GM21423 (cell line): ENCODE results near the gene KCNJ2.
A peak's percentile ranks its signal among the peaks of the same experiment; 100 is the strongest.

Experiments used
- ATAC-seq: cut with Tn5 transposase; IDR thresholded peaks from one replicate; pipeline ENCODE4 v1.9.1; 2021; ENCODE audit warnings: mild to moderate bottlenecking, moderate library complexity; ENCODE audit not compliant: unreplicated experiment

The KCNJ2 gene

DNA sequence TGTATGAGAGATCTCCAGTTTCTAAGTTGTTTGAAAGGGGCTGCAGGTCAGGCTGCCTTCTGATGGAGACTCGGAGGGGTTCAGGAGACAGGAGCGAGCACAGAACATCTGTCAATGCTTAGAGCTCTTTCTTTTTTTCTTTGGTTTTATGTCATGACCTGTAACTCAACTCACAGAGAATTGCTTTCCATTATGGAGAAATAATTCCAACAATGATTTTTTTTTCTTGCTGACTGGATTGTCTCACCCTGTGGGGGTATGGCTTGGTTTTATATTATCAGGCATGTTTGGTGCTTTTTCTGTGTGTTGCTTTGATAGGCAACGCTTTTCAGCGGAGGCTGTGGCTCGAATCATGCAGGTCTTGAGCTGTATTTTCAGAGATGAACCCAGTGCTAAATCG lies 10.7 kb upstream of the KCNJ2 start:
- ATAC-seq: no peak

DNA sequence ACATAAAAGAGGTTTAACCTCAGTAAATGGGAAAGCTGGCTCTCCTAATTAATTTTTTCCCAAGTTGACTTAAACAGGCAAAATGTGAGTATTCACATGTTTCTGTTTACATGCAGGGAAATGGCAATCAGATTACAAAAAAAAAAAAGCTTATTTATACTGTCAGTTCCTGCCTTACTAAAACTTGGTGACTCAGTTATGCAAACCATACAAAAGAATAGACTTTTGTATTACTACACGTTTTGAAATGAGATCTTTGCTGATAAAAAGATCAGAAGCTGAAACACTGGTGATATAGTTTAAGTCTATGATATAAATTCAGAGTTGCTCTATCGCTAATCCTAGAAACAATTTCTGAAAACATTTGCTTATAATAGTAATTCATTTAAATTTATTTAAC lies 9.4 kb upstream of the KCNJ2 start:
- ATAC-seq: no peak

DNA sequence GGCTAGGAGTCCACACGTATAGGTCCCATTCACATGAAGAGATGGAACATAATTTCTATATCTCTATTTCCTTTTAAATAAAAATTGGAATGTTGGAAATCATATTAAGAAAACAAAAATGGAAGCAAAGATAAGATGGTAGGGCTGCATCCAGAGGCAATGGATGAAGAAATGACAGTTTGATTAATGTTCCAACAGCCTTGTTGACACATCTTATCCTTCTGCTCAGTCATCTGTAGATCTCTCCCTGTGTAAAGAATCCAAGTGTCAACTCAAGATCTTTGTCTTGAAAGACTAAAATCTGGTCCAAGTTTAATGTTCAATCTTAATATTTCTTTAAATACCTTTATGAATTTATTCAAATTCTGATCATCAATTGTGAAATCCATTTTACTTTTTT lies 7.8 kb upstream of the KCNJ2 start:
- ATAC-seq: no peak

DNA sequence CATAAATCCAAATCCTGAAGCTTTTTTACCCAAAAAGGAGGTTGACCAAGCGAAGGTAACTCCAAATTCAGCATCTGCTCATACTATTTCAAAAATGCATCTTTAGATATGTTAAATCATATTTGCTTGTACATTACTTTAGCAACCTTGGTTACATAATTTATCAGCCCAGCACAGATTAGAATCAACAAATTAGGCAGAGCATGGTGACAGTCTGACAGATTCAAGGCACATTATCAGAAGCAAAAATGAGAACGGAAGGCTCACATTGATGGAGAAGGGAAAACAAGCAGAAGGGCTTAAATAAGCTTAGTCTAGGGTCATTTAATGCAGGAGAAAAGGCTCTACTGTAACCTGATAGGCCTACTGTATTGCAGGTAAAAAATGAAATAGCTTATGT lies 3.9 kb upstream of the KCNJ2 start:
- ATAC-seq: no peak

DNA sequence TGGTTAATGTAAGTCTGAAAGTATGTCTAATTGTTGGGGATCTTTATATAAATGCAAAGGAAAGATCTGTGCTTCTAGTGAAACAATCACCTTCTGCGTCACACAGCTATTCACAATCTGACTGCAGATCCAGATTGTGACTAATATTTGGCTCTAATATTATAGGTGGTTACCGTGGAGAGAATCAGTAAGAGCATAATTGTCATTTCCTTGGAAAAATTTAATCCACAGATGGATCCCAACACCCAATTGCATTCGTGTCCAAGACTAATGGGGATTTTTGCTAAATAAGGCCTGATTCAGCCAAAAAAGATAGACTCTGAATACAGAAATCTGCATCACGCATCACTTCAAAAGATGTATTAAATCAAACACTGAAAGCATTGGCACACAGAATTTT lies 2.7 kb upstream of the KCNJ2 start:
- ATAC-seq: no peak

DNA sequence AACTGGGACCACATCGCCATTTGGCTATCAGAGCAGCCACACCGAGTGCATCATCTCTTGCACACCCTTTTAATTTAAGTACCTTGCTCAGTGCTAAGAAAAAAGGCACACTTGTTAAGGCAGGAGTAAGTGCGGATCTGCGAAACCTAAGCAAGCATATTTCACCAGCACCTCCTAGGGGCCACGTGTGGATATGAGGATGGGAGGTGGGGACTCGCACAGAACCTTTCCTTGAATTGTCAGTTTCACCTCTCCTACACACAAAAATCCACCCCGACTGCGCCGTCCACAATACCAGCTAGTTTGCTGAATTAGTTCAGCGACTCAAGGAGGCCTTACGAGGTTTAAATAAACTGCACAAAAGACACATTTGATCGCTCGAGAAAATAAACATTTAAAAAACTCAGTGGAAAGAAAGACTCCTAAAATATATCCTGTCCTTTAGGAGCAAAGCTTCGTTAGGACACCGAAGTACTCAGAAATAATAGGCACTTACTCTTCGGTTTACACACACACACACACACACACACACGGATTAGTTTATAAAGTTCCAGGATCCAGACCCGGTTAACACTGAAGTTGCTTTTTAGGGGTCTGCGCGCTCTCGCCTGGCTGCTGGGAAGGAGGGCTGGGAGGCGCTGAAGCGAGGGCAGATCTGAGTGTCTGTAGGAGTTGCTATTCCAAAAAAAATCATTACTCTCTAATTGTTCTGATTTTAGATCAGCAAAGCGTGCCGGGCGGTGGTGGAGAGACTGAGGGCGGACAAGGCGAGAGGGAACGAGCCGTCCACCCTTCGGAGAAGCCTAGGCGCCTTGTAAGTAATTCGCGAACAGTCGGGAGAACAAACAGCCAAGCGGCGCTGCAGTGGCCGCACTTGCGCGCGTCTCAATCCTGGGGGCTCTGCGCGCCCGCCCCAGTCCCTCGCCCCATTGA lies 1.0 kb upstream of the KCNJ2 start:
- ATAC-seq: peak; percentile 18

DNA sequence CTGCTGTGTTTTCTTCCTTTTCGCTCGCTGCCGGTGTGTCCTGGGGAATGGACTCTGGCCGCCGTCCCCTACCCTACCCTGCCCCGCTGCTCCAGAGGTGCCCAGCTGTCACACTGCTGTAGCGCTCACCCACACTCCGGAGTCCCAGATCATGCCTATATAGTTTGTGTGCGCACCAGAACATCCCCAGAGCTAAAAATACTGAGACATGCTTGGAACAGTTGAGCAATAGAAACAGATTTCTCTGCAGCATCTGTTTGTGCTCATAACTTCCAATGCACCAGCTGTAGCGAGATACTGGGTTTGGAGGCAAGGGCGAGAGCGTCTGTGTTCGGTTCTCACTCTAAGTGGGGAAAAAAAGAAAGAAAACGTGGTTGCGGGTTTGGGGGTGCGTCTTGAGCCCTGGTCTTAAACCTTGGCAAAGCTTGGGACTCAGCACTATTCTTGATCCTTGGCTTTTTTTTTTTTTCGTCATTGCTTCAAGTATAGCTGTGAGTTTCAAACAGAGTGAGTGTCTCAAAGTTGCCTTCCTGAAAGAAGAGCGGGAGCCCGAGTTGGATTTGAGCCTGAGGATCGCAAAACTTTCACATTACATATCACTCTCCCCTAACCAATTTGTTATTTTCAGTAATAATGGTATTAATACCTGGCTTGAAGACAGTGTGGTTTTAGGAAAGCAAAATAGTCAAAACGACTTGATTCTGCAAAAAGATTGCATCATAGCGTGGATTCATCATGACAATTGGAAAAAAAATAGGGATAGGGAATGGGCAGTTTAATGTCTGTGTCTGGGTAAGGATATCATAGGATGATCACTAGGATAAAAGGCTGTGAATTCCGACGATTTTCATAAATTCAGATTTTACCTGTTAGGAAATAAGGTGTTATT lies 621 bp downstream of the KCNJ2 start:
- ATAC-seq: no peak

DNA sequence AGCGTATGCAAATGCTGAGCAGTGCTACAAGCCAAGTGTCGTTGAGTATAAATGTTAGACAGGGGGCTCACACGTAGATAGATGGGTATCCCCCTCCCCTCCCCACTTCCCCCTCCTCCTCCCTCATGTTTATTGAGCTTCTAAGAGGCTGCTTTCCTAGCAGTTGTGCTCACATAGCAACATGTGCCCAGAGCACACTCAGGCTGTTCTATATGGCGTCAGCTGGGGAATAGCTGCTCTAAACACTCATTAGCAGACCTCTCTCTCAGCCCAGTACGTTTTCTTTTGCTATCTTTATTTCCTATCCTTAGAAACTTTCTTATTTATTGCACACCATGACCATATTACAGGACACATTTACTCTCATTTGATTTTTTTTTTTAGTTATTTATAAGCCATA lies 1.8 kb downstream of the KCNJ2 start:
- no peak for ATAC-seq

DNA sequence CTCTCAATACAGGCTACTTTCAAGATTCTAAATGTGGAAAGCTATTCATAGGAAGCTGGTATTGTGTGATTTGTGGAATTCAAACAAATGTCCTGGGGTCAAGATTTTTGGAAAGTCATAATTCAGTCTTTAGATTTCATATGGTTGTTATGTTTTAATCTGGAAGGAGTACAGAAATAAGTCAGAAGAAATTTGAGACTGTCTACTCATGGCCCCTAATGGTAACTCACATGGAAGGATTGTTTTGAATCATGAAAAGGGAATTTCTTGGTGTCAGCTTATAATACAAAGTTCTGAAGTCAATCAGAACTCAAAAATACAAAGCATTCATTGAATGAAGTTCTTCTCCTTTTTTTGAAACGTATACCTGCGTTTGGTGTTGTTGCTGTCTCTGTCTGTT lies 3.1 kb downstream of the KCNJ2 start:
- ATAC-seq: no peak

DNA sequence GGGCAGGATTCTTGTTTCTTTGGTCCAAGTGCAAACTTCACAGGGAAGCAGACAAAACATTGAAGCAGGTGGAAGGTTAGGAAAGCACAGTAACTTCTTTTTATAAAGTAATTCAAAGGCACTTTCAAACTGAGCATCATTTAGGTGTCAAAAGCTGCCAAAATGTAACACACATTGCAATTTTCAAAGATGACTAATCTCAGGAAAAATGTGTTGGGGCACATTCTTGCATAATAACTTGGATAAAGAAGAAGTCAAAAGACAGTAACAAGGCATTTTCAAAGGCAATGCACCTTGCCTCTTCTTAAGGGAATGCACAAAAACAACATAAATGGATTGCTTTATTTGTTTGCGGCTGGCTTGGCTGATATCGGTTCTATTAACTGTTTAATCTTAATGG lies 3.6 kb downstream of the KCNJ2 start:
- ATAC-seq: no peak

DNA sequence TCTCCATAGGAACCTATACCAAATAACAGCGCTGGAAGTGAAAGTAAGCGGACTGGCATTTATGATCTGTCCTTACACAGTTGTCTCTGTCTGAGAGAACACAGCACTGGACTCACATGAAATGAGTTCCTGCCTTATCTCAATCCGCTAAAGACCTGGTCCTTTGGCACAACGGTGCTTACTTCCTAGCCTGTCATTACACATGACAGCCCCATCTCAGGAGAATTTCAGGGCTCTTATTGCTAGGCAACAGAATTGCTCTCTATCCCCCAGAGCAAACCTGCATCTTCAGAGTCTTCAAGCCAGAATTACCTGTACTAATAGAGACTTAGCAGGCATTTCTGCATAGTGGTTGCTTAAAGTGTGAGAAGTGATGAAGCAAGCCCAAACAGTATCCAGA lies 4.3 kb downstream of the KCNJ2 start:
- no peak for ATAC-seq

DNA sequence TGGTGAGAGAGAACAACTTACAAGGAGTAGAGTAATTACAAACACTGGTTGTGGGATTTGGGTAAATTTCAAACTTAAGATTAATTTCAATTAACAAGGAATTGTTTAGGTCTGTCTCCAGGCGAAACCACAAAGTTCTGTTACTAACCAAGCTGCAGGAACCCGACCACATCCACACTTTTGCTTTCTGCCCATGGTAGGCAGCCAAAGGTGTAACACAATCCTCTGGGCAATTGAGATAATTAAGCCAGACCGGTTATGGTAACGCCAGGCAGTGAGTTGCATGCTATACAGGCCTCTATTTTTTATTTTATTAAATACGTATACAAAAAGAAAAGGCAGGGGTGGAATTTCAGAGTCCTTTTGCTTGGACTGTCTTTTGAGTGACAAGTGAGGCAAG lies 12.0 kb downstream of the KCNJ2 start:
- no peak for ATAC-seq

DNA sequence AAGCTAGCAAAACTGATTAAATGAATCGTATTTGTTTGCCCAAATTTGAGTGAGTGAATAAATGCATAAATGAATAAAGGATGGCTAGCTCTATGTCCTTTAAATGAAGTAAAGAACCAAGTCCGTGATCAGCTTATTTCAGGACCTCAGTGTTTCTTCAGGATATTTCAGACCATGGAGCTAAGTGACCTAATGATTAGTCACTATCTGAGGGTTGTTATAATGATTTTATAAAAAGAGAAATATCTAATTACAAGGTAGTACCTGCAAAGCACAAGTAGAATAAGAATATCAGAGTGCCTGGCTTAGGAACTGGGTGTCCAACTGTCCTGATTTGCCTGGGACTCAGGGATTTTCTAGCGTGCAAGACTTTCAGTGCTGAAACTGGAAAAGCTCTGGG lies 12.5 kb downstream of the KCNJ2 start:
- ATAC-seq: no peak

DNA sequence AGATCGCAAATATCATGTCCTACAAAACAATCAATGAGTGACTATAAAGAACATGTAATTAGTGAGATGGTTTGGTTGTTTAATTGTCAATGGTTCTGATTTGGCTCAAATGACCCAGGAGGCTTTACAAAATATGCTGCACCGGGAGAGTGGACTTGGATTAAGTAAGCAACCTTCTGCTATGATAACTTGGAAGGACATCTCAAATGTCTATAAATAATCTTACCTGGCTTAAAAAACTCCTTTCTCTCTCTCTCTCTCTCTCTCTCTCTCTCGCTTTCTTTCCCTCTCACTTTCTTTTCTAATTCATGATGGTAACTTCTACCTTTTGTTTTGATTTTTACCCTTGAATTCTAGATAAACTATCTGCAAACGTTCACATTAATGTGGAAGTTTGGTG lies 14.2 kb downstream of the KCNJ2 start:
- no peak for ATAC-seq

DNA sequence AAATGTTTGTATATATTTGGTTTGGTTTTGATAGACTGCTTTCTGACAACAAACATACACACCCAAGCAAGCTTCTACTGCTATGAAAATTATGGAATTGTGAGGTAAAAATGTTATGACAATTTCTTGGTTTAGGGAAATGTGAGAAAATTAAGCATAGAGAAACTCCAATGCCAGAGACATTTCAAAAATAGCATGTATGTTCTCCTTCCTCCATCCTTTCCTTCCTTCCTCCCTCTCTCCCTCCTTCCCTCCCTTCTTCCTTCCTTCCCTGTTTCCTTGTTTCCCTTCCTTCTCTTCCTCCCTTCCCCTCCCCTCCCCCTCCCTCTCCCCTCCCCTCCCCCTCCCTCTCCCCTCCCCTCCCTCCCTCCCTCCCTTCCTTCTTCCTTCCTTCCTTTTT lies 14.9 kb downstream of the KCNJ2 start:
- ATAC-seq: no peak

DNA sequence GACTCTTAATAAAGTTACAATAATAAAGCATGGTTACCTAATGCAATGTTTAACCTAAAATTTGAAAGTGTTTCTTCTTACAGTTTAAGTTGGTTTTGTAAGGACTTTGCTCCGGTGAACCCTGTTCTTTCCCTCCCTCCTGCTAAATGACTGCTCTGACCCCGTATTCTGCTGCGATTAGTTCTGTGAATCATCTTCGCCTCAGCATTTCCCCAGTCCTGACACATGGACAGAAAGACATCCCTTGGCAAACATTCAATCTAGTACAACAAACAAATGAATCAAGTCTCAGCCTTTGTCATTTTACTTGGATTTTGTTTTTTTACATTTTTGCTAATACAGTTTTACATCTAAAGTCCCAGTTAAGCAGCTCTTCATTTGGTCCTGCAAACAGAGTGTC lies 15.4 kb downstream of the KCNJ2 start:
- ATAC-seq: no peak

DNA sequence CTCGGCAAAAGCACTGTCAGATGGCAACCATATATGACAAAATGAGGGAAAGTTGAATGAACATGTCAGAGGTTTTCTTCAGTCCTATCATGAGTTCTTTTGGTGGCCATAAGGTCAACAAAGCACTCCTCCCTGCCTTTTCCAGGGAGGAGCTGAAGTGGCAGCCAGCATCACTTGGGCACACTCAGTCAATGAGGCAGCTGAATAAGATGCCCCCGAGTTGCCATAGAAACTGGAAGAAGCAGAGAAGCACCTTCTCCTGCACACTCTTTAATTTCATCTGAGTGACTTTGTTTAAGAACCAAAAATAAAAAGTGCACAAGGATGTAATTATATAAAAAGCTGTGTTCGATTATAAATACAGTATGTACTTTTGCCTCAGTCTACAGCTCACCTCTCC lies 16.0 kb downstream of the KCNJ2 start:
- ATAC-seq: no peak

DNA sequence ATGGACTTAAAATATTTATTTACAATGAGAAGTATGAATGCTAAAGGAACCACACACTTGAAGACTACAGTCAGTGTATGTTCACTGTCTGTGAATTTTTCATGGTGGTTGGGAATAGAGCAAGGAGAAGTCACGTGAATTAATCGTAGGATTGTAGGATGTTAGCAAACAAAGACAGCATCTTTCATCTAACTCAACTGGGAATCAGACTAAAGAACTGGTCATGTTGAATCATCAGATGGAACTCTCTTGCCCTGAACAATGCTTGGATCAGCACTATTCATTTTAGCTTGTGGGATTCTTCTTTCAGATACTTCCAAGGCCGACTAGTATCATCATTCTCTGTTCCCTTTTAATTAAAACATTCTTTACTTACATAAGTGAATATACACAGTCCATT lies 18.1 kb downstream of the KCNJ2 start:
- no peak for ATAC-seq

DNA sequence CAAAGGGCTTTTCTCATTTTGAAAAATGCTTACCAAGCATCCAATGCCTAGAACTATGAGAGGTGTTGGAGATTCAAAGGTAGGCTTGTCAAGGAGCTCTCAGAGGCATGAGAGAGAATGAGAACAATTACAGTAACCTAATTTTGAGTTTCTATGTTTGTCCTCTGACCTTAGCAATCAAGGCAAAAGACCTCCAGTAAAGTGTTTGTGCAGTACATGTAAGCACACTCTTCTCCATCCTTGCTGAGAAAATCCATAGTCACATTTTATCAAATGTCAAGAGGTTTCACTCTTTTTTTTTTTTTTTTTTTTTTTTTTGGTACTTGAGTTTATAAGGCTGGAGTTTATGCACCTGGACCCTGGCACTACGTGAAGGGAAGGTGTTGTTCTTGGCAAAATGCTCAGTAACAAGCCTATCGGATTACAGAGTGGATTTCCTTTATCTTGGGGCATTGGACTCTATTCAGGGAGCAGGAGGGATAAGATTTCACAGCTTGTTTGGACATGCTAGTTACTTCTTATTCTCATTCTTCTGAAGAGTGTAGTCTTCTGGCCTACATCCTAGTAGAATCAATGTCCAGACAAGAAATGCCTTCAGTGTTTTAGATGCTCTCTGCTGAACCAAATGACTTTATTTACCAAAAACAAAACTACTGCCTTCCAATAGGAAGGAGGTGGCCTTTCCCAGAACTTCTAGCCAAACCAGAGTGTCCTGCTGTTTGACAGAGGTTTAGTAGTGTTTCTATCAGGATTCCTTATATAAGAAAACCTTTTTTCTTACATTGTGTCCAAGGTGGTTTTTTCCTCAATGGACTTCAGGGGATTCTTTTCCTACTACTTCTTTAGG lies 21.9 kb downstream of the KCNJ2 start:
- no peak for ATAC-seq

DNA sequence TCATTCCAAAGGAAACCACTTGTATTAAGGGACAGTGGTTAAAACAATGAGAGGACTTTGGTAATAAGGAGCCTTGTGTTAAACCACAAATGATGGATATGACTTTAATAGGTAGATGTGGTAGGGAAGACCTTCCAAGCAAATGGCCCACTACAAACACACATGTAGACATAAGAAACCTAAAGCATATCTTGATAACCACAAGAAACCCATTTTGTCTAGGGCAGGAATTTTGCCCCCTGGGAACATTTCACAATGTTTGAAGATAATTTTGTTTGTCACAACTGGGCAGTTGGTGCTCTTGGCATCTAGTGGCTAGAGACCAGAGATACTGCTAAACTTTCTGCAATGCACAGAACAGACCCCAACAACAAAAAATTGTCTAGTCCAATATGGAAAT lies 25.8 kb downstream of the KCNJ2 start:
- ATAC-seq: no peak

DNA sequence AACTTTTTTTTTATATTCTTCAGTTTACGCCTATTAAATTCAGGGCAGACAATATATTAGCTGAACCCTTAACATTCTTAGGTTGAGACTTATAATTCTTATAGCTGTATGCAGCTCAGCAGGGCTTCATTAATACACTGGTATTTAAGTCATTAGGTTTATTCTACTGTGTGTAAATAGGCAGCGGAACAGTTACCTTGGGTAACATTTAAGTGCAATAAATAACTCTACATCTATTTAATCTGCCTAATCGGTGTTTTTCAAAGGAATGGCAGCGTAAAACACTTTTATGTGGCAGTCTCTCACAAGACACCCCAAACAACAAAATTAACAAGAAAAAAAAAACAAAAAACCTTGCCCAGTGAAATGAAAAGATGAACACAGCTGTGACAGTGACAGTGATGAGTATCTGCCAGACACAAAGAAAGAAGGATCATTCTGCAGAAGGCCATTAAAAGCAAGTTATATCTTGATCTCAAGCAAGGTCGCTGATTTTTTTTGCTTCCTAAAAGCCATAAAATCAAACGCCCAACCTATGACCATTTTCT lies 32.6 kb downstream of the KCNJ2 start:
- no peak for ATAC-seq
